A673 (cell line): ENCODE measurements around the gene RAE1.

Experiments used
- EZH2 ChIP-seq: fragments of 200-600 bp; sonication (generic); IDR thresholded peaks from 2 replicates; pipeline ENCODE4 v1.6.1; 2017; ENCODE audit warnings: borderline replicate concordance, low read depth, mild to moderate bottlenecking, mixed read lengths, antibody characterized with exemption, low read length; ENCODE audit not compliant: poor library complexity, severe bottlenecking
- TF ChIP-seq, protein P1 (sequence below): fragments of 300-800, 200-600 bp; sonication (generic); conservative IDR thresholded peaks from 2 replicates; pipeline ENCODE4 v1.5.1; 2017; ENCODE audit warnings: low read depth, mild to moderate bottlenecking, antibody characterized with exemption, low read length, moderate library complexity, mixed read lengths

DNA sequence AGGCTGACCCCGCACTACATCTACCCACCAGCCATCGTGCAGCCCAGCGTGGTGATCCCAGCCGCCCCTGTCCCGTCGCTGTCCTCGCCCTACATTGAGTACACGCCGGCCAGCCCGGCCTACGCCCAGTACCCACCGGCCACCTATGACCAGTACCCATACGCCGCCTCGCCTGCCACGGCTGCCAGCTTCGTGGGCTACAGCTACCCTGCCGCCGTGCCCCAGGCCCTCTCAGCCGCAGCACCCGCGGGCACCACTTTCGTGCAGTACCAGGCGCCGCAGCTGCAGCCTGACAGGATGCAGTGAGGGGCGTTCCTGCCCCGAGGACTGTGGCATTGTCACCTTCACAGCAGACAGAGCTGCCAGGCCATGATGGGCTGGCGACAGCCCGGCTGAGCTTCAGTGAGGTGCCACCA lies 56.5 kb downstream of the RAE1 start:
- TF ChIP-seq, protein P1, sequence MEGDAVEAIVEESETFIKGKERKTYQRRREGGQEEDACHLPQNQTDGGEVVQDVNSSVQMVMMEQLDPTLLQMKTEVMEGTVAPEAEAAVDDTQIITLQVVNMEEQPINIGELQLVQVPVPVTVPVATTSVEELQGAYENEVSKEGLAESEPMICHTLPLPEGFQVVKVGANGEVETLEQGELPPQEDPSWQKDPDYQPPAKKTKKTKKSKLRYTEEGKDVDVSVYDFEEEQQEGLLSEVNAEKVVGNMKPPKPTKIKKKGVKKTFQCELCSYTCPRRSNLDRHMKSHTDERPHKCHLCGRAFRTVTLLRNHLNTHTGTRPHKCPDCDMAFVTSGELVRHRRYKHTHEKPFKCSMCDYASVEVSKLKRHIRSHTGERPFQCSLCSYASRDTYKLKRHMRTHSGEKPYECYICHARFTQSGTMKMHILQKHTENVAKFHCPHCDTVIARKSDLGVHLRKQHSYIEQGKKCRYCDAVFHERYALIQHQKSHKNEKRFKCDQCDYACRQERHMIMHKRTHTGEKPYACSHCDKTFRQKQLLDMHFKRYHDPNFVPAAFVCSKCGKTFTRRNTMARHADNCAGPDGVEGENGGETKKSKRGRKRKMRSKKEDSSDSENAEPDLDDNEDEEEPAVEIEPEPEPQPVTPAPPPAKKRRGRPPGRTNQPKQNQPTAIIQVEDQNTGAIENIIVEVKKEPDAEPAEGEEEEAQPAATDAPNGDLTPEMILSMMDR: no peak
- no peak for TF ChIP-seq EZH2
